ENCODE measurements around the gene RPH3AL. TPM values are rescaled to one million over a fixed set of nuclear protein-coding genes. Genes with fewer than 3 reads are reported as not detected.
"Not testable (repeated sequence)": the region's sequence is repeated elsewhere in the genome, so short reads cannot be mapped to it uniquely, and the experiment has no call there.

Gene RPH3AL
- polyA plus RNA-seq, 4 donors, result 12.0 to 30.3 (median 25.6) TPM

- no peak for DNase-seq (ENCODE audit: low read depth in 4 of 4, low spot score in 2 of 4)
Observed at GRCh38 chr17:381516-381915, 28.9 kb upstream of the RPH3AL start.

GRCh38 chr17:379531-380465 lies 27.2 kb upstream of the RPH3AL start:
- DNase-seq (ENCODE audit: low read depth in 4 of 4, low spot score in 2 of 4), result no peak

- DNase-seq (ENCODE audit: low read depth in 4 of 4, low spot score in 2 of 4), result no peak
Observed at GRCh38 chr17:378068-378467, 25.5 kb upstream of the RPH3AL start.

DNA sequence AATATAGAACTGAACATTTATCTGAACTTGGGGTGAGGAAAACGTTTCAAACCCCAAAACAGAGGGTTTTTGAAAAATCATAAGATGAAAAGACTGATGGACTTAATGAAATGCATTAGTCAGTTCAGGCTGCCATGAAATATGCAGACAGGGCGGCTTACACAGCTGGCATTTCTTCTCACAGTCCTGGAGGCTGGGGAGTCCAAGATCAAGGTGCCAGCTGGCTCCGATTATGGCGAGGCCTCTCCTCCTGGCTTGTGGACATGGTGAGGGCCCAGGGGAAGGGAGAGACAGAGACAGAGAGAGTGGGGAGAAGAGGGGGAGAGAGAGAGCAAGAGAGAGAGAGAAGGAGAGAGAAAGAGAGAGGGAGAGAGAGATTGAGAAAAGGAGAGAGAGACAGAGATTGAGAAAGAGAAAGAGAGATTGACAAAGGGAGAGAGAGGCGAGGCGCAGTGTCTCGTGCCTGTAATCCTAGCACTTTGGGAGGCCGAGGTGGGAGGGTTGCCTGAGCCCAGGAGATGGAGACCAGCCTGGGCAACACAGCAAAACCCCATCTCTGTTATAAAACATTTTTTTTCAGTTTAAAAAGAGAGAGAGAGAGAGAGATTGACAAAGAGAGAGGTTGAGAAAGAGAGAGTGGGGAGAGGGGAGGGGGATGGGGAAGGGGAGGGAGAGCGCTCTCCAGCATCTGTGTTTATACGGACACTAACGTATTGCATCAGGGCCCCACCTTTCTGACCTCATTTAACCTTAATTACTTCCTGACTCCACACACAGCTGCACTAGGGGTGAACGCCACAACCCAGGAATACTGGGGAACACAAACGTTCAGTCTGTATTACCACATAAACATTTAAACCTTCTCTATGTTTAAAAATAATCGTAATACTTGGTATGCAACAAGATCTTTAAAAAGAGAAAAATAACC lies 24.6 kb upstream of the RPH3AL start:
- DNase-seq (ENCODE audit: low read depth in 4 of 4, low spot score in 2 of 4), result no peak

- no peak for DNase-seq (ENCODE audit: low read depth in 4 of 4, low spot score in 2 of 4)
Observed at GRCh38 chr17:373613-374230, 21.1 kb upstream of the RPH3AL start.

DNA sequence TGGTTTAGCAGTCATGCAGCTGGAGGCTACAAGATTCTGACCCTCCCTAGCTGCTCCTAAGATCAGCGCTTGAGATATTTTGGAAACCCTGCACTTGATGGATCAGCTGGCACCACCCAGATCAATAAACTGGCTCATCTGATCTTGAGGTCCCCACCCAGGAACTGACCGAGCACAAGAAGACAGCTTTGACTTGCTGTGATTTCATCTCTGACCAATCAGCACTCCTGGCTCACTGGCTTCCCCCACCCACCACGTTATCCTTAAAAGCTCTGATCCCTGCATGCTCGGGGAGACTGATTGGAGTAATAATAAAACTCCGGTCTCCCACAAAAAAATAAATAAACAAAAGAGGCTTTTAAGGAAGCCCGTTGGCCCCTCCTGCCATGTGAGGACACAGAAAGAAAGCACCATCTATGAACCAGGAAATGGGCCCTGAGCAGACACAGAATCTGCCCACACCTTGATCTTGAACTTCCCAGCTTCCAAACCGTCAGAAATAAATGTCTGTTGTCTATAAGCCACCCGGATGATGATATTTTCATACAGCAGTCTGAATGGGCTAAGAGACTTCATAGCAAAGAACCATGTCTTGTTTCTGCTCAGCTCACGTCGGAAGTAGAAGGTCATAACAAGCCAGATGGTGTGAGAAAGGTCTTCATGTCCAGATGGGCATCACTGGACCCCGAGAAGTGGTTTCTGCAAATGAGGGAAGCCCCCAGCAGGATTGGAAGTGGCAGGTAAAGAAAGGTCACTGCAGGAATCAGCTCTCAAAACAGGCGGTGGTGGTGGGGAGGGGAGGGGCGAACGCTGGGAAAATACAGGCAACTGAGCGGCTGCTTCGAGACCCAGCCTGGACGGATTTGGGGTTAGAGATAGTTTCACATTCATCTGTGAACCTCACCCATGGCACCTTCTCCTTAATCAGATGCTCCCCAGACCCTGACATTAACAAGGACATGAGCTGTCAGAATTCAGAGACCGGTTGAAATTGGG lies 19.8 kb upstream of the RPH3AL start:
- no peak for DNase-seq (ENCODE audit: low read depth in 4 of 4, low spot score in 2 of 4)

GRCh38 chr17:371583-371982 lies 19.0 kb upstream of the RPH3AL start:
- DNase-seq (ENCODE audit: low read depth in 4 of 4, low spot score in 2 of 4), result no peak

DNA sequence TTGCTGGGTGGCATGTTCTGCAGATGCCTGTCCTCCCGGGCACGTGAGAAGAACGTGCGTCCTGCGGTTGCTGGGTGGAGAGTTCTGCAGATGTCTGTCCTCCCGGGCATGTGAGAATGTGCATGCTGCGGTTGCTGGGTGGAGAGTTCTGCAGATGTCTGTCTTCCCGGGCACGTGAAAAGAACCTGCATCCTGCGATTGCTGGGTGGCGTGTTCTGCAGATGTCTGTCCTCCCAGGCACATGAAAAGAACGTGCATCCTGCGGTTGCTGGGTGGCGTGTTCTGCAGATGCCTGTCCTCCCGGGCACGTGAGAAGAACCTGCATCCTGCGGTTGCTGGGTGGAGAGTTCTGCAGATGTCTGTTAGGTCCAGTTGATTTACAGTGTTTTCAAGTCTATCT lies 15.0 kb upstream of the RPH3AL start:
- not testable (repeated sequence) for DNase-seq (ENCODE audit: low read depth in 4 of 4, low spot score in 2 of 4)

GRCh38 chr17:366657-367615 lies 14.3 kb upstream of the RPH3AL start:
- DNase-seq (ENCODE audit: low read depth in 4 of 4, low spot score in 2 of 4), result not testable (repeated sequence)

DNA sequence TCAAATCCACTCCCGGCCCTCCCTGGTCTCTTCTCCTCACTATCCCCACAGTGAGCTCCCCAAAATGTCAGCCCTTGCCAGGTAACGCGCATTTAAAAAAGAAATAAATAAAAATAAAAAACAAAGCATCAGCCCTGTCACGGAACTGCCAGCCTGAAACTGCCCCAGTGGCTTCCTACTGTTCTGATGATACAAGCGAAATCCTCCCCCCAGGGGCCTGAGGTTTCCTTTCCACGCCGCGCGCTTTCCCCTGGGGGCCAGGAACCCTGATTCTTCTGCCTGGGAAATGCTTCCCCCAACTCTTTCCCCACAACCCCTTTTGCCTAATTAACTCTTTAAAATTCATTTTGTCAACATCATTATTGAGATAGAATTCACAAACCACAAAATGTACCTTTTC lies 12.2 kb upstream of the RPH3AL start:
- DNase-seq (ENCODE audit: low read depth in 4 of 4, low spot score in 2 of 4), result no peak

GRCh38 chr17:364308-364707 lies 11.7 kb upstream of the RPH3AL start:
- no peak for DNase-seq (ENCODE audit: low read depth in 4 of 4, low spot score in 2 of 4)

DNA sequence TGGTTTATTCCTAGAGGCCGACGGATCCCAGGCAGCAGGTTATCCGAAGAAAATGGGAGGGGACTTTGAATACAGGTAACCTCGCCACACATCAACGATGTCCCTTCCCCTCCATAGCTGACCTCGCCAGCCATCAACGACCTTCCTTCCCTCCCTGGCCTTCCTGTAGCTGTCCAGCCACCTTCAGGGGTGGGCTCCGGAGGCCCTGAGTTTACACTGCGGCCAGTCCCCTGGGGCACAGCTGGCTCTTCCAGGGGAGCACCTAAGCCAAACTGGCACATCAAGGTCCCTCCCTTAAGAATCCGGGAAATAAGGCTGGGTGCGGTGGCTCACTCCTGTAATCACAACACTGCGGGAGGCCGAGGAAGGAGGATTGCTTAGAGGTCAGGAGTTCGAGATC lies 10.1 kb upstream of the RPH3AL start:
- DNase-seq (ENCODE audit: low read depth in 4 of 4, low spot score in 2 of 4), result no peak

- no peak for DNase-seq (ENCODE audit: low read depth in 4 of 4, low spot score in 2 of 4)
Observed at GRCh38 chr17:360092-360750, 7.6 kb upstream of the RPH3AL start.

- DNase-seq (ENCODE audit: low read depth in 4 of 4, low spot score in 2 of 4), result no peak
Observed at GRCh38 chr17:358491-359151, 6.0 kb upstream of the RPH3AL start.

DNA sequence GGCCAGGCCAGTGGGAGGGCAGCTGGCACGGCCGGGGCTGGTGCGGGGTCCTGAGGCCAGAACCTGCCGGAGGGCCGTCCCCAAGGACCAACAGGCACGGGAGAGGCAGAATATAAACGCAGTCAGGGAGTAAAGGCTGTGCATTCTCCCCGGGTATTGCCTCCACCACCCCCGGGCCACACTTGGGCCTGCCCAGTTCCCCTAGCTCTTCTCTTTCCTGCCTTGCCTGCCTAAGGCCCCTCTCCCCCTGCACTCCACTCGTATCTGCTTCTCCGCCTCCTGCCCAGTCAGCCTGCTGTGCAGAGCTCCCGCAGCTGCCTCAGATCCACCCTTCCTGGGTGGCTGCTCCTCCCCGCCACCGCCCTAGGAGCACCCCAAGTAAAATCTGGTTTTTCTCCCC lies 5.0 kb upstream of the RPH3AL start:
- DNase-seq (ENCODE audit: low read depth in 4 of 4, low spot score in 2 of 4), result no peak

- no peak for DNase-seq (ENCODE audit: low read depth in 4 of 4, low spot score in 2 of 4)
Observed at GRCh38 chr17:356671-357434, 4.2 kb upstream of the RPH3AL start.

Data from left renal cortex interstitium (tissue), 4 donors.